ENCODE results near the gene MAEL. TPM values are rescaled to one million over a fixed set of nuclear protein-coding genes. Genes with fewer than 3 reads are reported as not detected.
"Not testable (repeated sequence)": the region's sequence is repeated elsewhere in the genome, so short reads cannot be mapped to it uniquely, and the experiment has no call there.

MAEL gene
- total RNA-seq, 1 donor from 2014 or later = 0.87 TPM

- no peak for ATAC-seq
- intact Hi-C loops (cut with DNase I) = loop anchor here (2.0 to 5.0 kb wide), 2 partner anchors 62 to 82 kb away; no protein-coding TSS in a partner anchor
- no peak for DNase-seq (ENCODE audit: missing footprints)
These were observed 14.3 kb upstream of the MAEL start for GRCh38 chr1:166974647-166975345.

- peak; percentile 73 for DNase-seq (ENCODE audit: missing footprints)
- ATAC-seq = peak; percentile 82
- intact Hi-C loops (cut with DNase I) = loop anchor here (2.0 to 5.0 kb wide), 2 partner anchors 63 to 81 kb away; no protein-coding TSS in a partner anchor
These were observed 13.5 kb upstream of the MAEL start, which contains the start of gene ILDR2 for GRCh38 chr1:166975361-166976129. TSS of gene ILDR2 (minus strand) at chr1:166975540. CDS start at chr1:166975268, 272 bp downstream.

- DNase-seq (ENCODE audit: missing footprints) (no peak), ATAC-seq (no peak)
- intact Hi-C loops (cut with DNase I) = loop anchor here (5.0 kb wide), 1 partner anchor 66 kb away; no protein-coding TSS in a partner anchor
These were observed 11.1 kb upstream of the MAEL start for GRCh38 chr1:166977951-166978350.

GRCh38 chr1:166978821-166979220, 10.3 kb upstream of the MAEL start:
- no peak for DNase-seq (ENCODE audit: missing footprints)
- ATAC-seq = no peak
- intact Hi-C loops (cut with DNase I) = loop anchor here (5.0 kb wide), 1 partner anchor 67 kb away; no protein-coding TSS in a partner anchor

GRCh38 chr1:166980383-166980782, 8.7 kb upstream of the MAEL start:
- ATAC-seq = no peak
- intact Hi-C loops (cut with DNase I) = no loop called here
- no peak for DNase-seq (ENCODE audit: missing footprints)

GRCh38 chr1:166980818-166981217, 8.3 kb upstream of the MAEL start:
- DNase-seq (ENCODE audit: missing footprints) = no peak
- no peak for ATAC-seq
- intact Hi-C loops (cut with DNase I) = no loop called here

- intact Hi-C loops (cut with DNase I) = no loop called here
- DNase-seq (ENCODE audit: missing footprints) = no peak
These were observed 7.5 kb upstream of the MAEL start for GRCh38 chr1:166981589-166981988.

GRCh38 chr1:166999075-166999474, 10.0 kb downstream of the MAEL start:
- ATAC-seq (no peak), DNase-seq (ENCODE audit: missing footprints) (no peak)
- intact Hi-C loops (cut with DNase I) = no loop called here

More at GRCh38 chr1:166981589-166981988, 7.5 kb upstream of the MAEL start:
- ATAC-seq = no peak

GRCh38 chr1:166999500-167000055, 10.5 kb downstream of the MAEL start:
- ATAC-seq (no peak), DNase-seq (ENCODE audit: missing footprints) (no peak)
- intact Hi-C loops (cut with DNase I) = no loop called here

- DNase-seq (ENCODE audit: missing footprints) (no peak), ATAC-seq (no peak)
- intact Hi-C loops (cut with DNase I) = no loop called here
These were observed 11.5 kb downstream of the MAEL start for GRCh38 chr1:167000546-167000945.

- no peak for DNase-seq (ENCODE audit: missing footprints)
- intact Hi-C loops (cut with DNase I) = no loop called here
- no peak for ATAC-seq
These were observed 13.3 kb downstream of the MAEL start for GRCh38 chr1:167002354-167002753.

GRCh38 chr1:167003711-167004110, 14.6 kb downstream of the MAEL start:
- intact Hi-C loops (cut with DNase I) = no loop called here
- no peak for ATAC-seq
- DNase-seq (ENCODE audit: missing footprints) = no peak

GRCh38 chr1:167011560-167012191, 22.6 kb downstream of the MAEL start:
- DNase-seq (ENCODE audit: missing footprints) (no peak), ATAC-seq (no peak)
- intact Hi-C loops (cut with DNase I) = no loop called here

- no peak for ATAC-seq
- no peak for DNase-seq (ENCODE audit: missing footprints)
- intact Hi-C loops (cut with DNase I) = no loop called here
These were observed 23.5 kb downstream of the MAEL start for GRCh38 chr1:167012570-167012969.

GRCh38 chr1:167013108-167013929, 24.2 kb downstream of the MAEL start:
- DNase-seq (ENCODE audit: missing footprints) (no peak), ATAC-seq (no peak)
- intact Hi-C loops (cut with DNase I) = no loop called here

- DNase-seq (ENCODE audit: missing footprints) (no peak), ATAC-seq (no peak)
These were observed 27.1 kb downstream of the MAEL start for GRCh38 chr1:167016100-167016750.

GRCh38 chr1:167022384-167022783, 33.3 kb downstream of the MAEL start:
- DNase-seq (ENCODE audit: missing footprints) (no peak), ATAC-seq (no peak)
- intact Hi-C loops (cut with DNase I) = no loop called here

More at GRCh38 chr1:167016100-167016750, 27.1 kb downstream of the MAEL start:
- intact Hi-C loops (cut with DNase I) = no loop called here

- intact Hi-C loops (cut with DNase I); ATAC-seq; DNase-seq (ENCODE audit: missing footprints): not testable (repeated sequence)
These were observed 40.5 kb downstream of the MAEL start for GRCh38 chr1:167029553-167029952.

Measured in Right ventricle myocardium inferior (tissue), 1 donor.